Liver (tissue), 3 donors: ENCODE data around the gene CPN1.

Experiments used
- ATF3 ChIP-seq: IDR thresholded peaks from 2 replicates; pipeline ENCODE4 v1.6.1; 2016; ENCODE audit warnings: antibody characterized with exemption
- CTCF ChIP-seq: fragments of 150-350 bp; IDR thresholded peaks from 2 replicates; pipeline ENCODE4 v1.5.1; 2017; ENCODE audit warnings: improper control_type of control experiment, low read depth, low read length; ENCODE audit not compliant: missing input control
- HNF4A ChIP-seq, 2 donors: conservative IDR thresholded peaks; 2 replicates each; pipeline ENCODE4 v1.6.1; 2016; ENCODE audit warnings: antibody characterized with exemption in 2 of 2, mild to moderate bottlenecking in 2 of 2
- JUND ChIP-seq, 2 donors: IDR thresholded peaks; 2 replicates each; pipeline ENCODE4 v1.6.1; 2016; ENCODE audit warnings: antibody characterized with exemption in 2 of 2
- MAX ChIP-seq: IDR thresholded peaks from 2 replicates; pipeline ENCODE4 v1.6.1; 2016; ENCODE audit warnings: antibody characterized with exemption
- NR2F2 ChIP-seq: IDR thresholded peaks from 2 replicates; pipeline ENCODE4 v1.6.1; 2016; ENCODE audit warnings: antibody characterized with exemption
- REST ChIP-seq: IDR thresholded peaks from 2 replicates; pipeline ENCODE4 v1.6.1; 2016; ENCODE audit warnings: antibody characterized with exemption, mild to moderate bottlenecking
- SP1 ChIP-seq: IDR thresholded peaks from 2 replicates; pipeline ENCODE4 v1.6.1; 2018; ENCODE audit warnings: antibody characterized with exemption, mild to moderate bottlenecking
- YY1 ChIP-seq: IDR thresholded peaks from 2 replicates; pipeline ENCODE4 v1.6.1; 2016; ENCODE audit warnings: antibody characterized with exemption, mild to moderate bottlenecking
- donor health status: healthy.
- donor health status: healthy.

- TF ChIP-seq NR2F2 (no peak), ATF3 (no peak), JUND (IDR thresholded peaks at IDR 0.05) (no peak), CTCF (no peak), REST (no peak), HNF4A (conservative IDR thresholded peaks at IDR 0.05) (no peak), MAX (no peak), SP1 (no peak), YY1 (no peak)
Observed at GRCh38 chr10:100027416-100027815, 54.3 kb downstream of the CPN1 start.
